ENCODE results near the gene CMC2.

DNA sequence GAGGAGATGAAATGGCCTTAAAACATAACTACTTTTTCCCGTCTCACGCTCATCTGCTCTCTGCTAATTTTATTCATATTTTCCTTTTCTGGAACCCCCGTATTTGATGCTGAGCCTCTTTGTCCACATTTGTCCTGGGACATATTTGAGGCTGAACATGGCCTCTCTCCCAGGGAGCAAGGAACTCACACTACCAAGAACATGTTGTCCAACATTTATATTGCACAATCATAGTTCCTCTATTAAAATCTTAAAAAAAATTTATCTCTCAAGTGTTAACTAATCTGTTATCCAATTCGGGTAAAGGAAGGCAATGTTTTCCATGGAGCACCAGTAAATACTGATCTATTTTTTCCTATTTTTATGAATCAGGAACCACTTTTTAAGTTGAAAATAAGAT is 60.2 kb downstream of the CMC2 start:
- TF ChIP-seq RAD21 (conservative IDR thresholded peaks at IDR 0.05) = no peak
- TF ChIP-seq MXI1 (conservative IDR thresholded peaks at IDR 0.05; ENCODE audit: poor library complexity, severe bottlenecking) = no peak
- TF ChIP-seq, protein P1, sequence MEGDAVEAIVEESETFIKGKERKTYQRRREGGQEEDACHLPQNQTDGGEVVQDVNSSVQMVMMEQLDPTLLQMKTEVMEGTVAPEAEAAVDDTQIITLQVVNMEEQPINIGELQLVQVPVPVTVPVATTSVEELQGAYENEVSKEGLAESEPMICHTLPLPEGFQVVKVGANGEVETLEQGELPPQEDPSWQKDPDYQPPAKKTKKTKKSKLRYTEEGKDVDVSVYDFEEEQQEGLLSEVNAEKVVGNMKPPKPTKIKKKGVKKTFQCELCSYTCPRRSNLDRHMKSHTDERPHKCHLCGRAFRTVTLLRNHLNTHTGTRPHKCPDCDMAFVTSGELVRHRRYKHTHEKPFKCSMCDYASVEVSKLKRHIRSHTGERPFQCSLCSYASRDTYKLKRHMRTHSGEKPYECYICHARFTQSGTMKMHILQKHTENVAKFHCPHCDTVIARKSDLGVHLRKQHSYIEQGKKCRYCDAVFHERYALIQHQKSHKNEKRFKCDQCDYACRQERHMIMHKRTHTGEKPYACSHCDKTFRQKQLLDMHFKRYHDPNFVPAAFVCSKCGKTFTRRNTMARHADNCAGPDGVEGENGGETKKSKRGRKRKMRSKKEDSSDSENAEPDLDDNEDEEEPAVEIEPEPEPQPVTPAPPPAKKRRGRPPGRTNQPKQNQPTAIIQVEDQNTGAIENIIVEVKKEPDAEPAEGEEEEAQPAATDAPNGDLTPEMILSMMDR (IDR thresholded peaks at IDR 0.05; ENCODE audit: poor library complexity, severe bottlenecking) = no peak
- no peak for TF ChIP-seq TAF1 (IDR thresholded peaks at IDR 0.05; ENCODE audit: low read depth)
- TF ChIP-seq EZH2 (IDR thresholded peaks at IDR 0.05; ENCODE audit: borderline replicate concordance, insufficient read depth, low read length, poor library complexity, severe bottlenecking) = no peak
- no peak for TF ChIP-seq POLR2AphosphoS5 (IDR thresholded peaks at IDR 0.05)
- TF ChIP-seq EP300 (conservative IDR thresholded peaks at IDR 0.05; ENCODE audit: poor library complexity, severe bottlenecking) = no peak
- TF ChIP-seq SMC3 (conservative IDR thresholded peaks at IDR 0.05; ENCODE audit: poor library complexity) = no peak
